Measurements from ENCODE around the gene JAKMIP2.
"Not testable (repeated sequence)": the region's sequence is repeated elsewhere in the genome, so short reads cannot be mapped to it uniquely, and the experiment has no call there.

JAKMIP2 gene

GRCh38 chr5:147782110-147783028 lies at the start of gene JAKMIP2:
Gene JAKMIP2, minus strand, starts transcription at chr5:147782728. Its CDS starts 110,922 bp downstream, at chr5:147671806.
- DNase-seq = peak; percentile 76 to 78 (median 76)

- DNase-seq = no peak
Measured at GRCh38 chr5:147831465-147831864, 48.9 kb upstream of the JAKMIP2 start, which contains the start of gene SPINK1. Gene SPINK1, minus strand, starts transcription at chr5:147831671. Its CDS starts 94 bp downstream, at chr5:147831577.

GRCh38 chr5:147830035-147830434 lies 47.5 kb upstream of the JAKMIP2 start:
- DNase-seq = no peak

GRCh38 chr5:147827017-147827416 lies 44.5 kb upstream of the JAKMIP2 start:
- not testable (repeated sequence) for DNase-seq

- DNase-seq = no peak
Measured at GRCh38 chr5:147826361-147826760, 43.8 kb upstream of the JAKMIP2 start.

DNA sequence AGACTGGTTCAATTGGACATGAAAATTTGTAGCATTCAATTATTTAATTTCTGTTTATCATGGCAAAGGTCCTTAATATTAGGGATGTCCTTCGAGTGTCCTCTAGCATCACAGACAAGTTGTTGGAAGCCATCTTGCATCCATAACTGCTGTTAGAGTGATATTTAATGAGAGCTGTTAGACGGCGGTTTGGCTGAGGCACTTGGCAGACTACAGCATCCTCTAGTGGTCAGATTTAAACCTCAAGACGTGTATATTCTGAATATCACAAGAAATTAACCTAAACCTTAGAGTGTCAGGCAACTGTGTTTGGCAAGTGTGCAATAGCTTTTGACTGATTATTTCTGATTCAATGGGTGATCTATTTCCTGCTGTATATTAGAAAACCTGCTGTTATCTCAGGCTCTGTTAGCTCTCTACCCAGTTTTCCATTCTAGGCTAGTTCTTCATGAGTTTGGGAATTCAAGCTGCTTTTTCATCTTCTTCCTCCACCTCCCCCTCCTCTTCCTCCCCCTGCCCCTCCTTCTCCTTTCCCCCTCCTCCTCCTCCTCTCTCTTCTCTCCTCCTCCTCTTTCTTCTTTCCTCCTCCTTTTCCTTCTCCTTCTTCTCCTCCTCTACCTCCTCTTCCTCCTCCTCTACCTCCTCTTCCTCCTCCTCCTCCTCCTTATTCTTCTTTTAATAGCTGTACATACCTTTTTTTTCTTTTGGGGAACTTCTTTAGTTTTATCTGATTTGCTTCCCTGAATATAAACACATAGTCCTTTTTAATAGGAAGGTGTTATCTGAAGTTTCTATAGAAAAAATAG lies 40.4 kb upstream of the JAKMIP2 start:
- peak; percentile 83 to 91 (median 84) for DNase-seq

GRCh38 chr5:147822222-147822621 lies 39.7 kb upstream of the JAKMIP2 start:
- DNase-seq = not testable (repeated sequence)

- DNase-seq = peak in 1 of 3 donors; percentile 34
Measured at GRCh38 chr5:147821766-147822165, 39.2 kb upstream of the JAKMIP2 start.

GRCh38 chr5:147819261-147819770 lies 36.8 kb upstream of the JAKMIP2 start:
- no peak for DNase-seq

DNA sequence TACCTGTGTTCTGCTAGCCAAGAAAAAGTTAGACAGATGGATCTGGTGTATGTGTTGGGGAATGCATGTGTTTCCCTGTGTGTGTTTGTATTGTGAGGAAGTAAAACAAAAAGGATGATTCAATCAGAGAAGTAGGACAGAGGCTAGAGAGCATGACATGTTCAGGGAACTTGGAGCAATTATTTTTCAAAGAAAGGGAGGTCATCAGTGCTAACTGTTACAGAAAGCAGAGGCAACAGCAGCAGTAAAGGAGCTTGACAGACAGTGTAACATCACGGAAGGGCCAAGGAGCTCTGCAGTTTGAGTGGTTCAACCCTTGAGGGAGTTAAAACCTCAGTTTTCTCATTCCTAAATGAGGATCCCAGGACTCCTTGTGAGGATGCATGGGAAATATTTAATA lies 35.8 kb upstream of the JAKMIP2 start:
- DNase-seq = peak; percentile 57 to 83 (median 79)

- no peak for DNase-seq
Measured at GRCh38 chr5:147813696-147814095, 31.2 kb upstream of the JAKMIP2 start.

GRCh38 chr5:147809830-147810666 lies 27.5 kb upstream of the JAKMIP2 start:
- no peak for DNase-seq

DNA sequence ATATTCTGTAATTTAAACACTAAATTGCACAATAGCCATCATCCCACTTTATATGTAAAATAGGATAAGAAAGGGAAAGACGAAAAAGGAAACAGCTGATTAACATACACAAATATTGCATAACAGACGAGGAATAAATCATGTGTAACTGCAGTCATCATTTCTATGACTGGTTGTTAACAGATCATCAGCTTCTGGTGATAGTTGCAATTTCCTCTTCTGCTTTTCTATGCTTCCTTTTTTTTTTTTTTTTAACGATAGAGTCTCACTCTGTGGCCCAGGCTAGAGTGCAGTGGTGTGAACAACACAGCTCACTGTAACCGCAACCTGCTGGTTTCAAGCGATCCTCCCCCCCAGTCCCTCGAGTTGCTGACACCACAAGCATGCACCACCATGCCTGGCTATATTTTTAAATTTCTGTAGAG lies 22.5 kb upstream of the JAKMIP2 start:
- DNase-seq = peak; percentile 70 to 98 (median 97)

GRCh38 chr5:147804334-147804733 lies 21.8 kb upstream of the JAKMIP2 start:
- no peak for DNase-seq

- DNase-seq = peak; percentile 35 to 70 (median 68)
Measured at GRCh38 chr5:147803926-147804325, 21.4 kb upstream of the JAKMIP2 start.

- DNase-seq = peak; percentile 84 to 93 (median 91)
Measured at GRCh38 chr5:147803161-147803560, 20.6 kb upstream of the JAKMIP2 start.

- no peak for DNase-seq
Measured at GRCh38 chr5:147801461-147801860, 18.9 kb upstream of the JAKMIP2 start.

DNA sequence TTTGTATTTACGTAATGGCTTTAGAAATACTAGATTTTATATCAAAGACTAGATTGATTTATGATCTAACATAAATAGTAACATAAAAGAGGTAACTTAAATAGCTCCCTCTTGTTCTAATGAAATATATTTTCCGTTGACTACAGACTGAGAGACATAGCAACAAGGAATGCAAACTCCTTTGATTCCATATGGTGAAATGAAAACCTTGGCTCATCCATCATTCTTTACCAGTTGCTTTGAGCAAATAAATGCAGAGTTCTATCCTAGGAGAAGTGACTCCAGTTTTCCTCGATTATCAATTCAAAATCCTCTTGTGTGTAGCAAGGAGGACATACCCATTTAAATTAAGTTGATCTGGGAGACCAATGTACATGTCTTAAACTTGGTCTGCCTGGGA lies 18.0 kb upstream of the JAKMIP2 start:
- DNase-seq = no peak

GRCh38 chr5:147796556-147797308 lies 14.2 kb upstream of the JAKMIP2 start:
- DNase-seq = peak in 2 of 3 donors; percentile 61 to 64

- DNase-seq = no peak
Measured at GRCh38 chr5:147791181-147791580, 8.7 kb upstream of the JAKMIP2 start.

DNA sequence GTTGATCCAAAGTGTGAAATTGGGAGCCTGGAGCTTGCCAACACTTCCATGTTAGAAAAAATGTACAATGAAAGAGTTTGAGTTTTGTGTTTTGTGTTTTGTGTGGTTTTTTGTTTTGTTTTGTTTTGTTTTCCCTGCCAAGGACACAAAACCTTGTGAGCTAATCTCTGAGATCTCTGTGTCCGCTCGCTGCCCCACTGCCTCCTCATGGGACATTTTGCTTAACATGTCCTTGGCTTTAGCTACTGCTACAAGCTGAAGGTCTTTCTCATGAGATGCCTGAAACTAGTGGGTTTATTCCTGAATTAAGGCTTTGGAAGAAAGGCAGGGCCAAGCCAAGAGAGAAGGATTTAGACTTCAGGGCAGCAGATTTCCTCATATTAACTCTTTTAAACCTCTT lies 7.3 kb upstream of the JAKMIP2 start:
- no peak for DNase-seq
